Lung microvascular endothelial cell (primary cell): ENCODE data around the gene RBL1. TPM values are rescaled to one million over a fixed set of nuclear protein-coding genes. Genes with fewer than 3 reads are reported as not detected.
"Not testable (repeated sequence)": the region's sequence is repeated elsewhere in the genome, so short reads cannot be mapped to it uniquely, and the experiment has no call there.

ENCODE experiments used
- DNase-seq, 2 donors: peaks; one replicate each; pipeline versions ENCODE4 v3.0.0 to v3.0.0-alpha.2; 2010; ENCODE audit warnings: low read depth in 2 of 2
- total RNA-seq: library from RNA; depleted of rRNA; stranded (reverse); fragments of >200 nt; gene quantifications from 2 replicates; pipeline ENCODE4 v1.2.1, GENCODE V29; 2014

Gene RBL1
- total RNA-seq, 1 donor from 2014 or later: 2.6 TPM

- peak; percentile 21 to 24 for DNase-seq
Observed at GRCh38 chr20:37075932-37076685, 19.7 kb downstream of the RBL1 start.

GRCh38 chr20:37072293-37073196 lies 23.3 kb downstream of the RBL1 start:
- DNase-seq: no peak

DNA sequence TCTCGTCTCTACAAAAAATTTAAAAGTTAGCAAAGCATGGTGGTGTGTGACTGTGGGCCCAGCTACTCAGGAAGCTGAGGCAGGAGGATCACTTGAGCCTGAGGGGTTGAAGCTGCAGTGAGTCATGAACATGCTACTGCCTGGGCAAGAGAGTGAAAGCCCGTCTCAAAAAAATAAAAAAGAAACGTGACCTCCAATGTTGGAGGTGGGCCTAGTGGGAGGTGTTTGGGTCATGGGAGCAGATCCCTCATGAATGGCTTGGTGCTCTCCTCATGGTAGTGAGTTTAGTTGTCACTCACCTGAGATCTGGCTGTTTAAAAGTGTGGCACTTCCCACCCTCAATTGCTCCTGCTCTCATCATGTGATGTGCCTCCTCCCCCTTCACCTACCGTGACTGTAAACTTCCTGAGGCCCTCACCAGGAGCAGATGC lies 24.3 kb downstream of the RBL1 start:
- DNase-seq: peak; percentile 24 to 74

DNA sequence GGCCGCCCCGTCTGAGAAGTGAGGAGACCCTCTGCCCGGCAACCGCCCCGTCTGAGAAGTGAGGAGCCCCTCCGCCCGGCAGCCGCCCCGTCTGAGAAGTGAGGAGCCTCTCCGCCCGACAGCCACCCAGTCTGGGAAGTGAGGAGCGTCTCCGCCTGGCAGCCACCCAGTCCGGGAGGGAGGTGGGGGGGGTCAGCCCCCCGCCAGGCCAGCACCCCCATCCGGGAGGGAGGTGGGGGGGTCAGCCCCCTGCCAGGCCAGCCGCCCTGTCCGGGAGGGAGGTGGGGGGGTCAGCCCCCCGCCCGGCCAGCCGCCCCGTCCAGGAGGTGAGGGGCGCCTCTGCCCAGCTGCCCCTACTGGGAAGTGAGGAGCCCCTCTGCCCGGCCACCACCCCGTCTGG lies 26.2 kb downstream of the RBL1 start:
- DNase-seq: not testable (repeated sequence)

DNA sequence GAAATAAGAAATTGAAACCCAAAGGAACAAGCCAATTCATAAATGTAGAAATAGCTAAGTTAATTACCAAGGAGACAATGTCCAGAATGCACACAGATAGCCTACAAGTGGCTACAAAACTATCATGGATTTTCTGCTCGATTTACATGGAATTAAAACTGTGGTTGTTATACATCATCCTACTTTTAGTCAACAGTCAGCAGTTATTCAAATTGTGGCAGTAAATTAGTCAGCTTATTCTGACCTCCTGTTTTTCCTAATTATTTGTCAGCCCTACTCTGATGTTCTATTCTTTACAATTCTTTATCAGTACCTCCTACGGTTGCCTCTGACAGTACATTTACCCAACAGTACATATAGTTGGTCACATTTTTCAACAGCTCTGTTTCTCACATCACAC lies 29.6 kb downstream of the RBL1 start:
- no peak for DNase-seq

DNA sequence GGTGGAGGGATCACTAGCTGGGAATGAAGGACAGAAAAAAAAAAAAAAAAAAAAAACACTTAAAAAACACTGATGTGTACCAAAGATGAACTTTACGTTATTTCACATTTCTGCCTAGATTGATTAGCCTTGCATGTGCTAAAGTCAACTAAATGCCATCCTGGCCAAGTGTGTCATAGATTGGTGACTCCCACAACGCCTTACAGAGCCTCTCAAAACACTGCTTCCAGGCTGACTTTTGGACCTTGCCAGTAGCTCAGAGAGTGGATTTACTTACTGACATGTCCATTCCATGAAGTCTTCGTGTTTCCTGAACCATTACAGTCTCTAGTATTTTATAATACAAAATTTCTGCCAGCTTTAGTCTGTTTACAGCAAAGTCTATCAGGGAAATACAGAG lies 40.5 kb downstream of the RBL1 start:
- no peak for DNase-seq

DNA sequence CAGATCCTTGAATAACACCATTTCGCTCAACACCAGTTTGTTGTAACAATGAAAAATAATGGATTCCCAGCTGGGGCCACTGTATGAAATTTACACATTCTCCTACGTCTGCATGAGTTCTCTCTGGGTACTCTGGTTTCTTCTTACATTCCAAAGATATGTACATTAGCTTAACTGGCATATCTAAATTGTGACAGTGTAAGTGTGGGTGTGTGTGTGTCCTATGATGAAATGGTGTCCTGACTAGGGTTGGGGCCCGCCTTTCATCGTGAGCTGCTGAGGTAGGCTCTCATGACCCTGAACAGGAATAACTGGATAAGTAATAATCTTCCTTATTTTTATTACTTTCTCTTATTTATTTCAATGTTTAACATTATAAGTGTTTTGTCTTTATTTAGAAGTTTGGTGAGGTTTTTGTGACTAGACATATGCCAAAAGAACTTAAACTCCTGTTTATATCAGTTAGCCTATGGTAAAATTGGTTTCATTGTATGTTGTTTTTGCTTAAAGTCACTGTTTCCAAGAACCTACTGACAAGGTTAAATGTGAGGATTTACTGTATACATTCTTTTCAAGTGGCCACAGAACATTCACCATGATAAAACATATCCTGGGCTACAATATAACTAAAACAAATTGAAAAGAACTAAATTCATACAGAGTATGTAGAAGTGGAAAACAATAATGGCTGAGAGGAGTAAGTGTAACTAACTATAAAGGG lies 42.4 kb downstream of the RBL1 start:
- no peak for DNase-seq

DNA sequence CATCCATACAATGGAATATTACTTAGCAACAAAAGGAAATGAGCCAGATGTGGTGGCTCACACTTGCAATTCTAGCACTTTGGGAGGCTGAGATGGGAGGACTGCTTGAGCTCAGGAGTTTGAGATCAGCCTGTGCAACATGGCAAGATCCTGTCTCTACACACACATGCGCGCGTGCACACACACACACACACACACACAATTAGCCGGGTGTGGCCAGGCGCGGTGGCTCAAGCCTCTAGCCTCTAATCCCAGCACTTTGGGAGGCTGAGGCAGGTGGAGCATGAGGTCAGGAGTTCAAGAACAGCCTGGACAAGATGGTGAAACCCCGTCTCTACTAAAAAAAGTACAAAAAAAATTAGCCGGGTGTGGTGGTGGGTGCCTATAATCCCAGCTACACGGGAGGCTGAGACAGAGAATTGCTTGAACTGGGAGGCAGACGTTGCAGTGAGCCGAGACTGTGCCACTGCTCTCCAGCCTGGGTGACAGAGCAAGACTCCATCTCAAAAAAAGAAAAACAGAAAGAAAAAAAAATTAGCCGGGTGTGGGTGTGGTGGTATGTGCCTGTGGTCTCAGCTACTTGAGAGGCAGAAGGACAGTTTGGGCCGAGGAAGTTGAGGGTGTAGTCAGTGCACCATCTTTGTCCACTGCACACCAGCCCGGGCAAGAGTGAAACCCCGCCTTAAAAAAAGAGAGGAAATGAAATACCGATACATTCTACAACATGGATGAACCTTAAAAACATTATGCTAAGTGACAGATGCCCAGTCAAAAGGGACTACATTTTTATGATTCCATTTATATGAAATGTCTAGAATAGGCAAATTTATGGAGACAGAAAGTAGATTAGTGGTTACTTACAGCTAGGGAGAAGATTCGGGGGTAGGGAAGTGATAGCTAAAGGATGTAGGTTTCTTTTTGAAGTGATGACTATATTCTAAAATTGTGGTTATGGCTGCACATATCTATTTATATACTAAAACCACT lies 52.5 kb downstream of the RBL1 start:
- DNase-seq: no peak

- not testable (repeated sequence) for DNase-seq
Observed at GRCh38 chr20:37039366-37039765, 56.4 kb downstream of the RBL1 start.

DNA sequence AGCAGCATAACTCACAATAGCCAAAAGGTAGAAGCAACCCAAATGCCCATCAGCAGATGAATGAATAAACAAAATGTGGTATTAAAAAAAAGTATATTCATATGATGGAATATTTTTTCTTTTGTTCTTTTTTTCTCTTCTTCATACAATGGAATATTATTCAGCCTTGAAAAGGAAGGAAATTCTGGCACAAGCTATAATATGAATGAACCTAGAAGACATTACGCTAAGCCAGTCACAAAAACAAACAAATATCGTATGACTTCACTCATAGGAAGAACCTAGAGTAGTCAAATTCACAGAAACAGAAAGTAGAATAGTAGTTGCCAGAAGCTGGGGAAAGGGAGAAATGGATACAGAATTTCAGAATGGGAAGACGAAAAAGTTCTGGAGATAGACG lies 63.7 kb downstream of the RBL1 start:
- DNase-seq: no peak

- no peak for DNase-seq
Observed at GRCh38 chr20:37020636-37021035, 75.2 kb downstream of the RBL1 start.

DNA sequence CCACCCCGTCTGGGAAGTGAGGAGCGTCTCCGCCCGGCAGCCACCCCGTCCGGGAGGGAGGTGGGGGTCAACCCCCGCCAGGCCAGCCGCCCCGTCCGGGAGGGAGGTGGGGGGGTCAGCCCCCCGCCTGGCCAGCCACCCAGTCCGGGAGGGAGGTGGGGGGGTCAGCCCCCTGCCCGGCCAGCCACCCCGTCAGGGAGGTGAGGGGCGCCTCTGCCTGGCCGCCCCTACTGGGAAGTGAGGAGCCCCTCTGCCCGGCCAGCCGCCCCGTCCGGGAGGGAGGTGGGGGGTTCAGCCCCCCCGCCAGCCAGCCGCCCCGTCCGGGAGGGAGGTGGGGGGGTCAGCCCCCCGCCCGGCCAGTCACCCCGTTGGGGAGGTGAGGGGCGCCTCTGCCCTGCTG lies 83.2 kb downstream of the RBL1 start:
- DNase-seq: not testable (repeated sequence)

DNA sequence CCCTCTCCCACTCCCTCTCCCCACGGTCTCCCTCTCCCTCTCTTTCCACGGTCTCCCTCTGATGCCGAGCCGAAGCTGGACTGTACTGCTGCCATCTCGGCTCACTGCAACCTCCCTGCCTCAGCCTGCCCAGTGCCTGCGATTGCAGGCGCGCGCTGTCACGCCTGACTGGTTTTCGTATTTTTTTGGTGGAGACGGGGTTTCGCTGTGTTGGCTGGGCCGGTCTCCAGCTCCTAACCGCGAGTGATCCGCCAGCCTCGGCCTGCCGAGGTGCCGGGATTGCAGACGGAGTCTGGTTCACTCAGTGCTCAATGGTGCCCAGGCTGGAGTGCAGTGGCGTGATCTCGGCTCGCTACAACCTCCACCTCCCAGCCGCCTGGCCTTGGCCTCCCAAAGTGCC lies 83.9 kb downstream of the RBL1 start:
- not testable (repeated sequence) for DNase-seq

- no peak for DNase-seq
Observed at GRCh38 chr20:37011147-37011546, 84.7 kb downstream of the RBL1 start.

- peak; percentile 46 for DNase-seq
Observed at GRCh38 chr20:37007898-37008649, 87.7 kb downstream of the RBL1 start.

DNA sequence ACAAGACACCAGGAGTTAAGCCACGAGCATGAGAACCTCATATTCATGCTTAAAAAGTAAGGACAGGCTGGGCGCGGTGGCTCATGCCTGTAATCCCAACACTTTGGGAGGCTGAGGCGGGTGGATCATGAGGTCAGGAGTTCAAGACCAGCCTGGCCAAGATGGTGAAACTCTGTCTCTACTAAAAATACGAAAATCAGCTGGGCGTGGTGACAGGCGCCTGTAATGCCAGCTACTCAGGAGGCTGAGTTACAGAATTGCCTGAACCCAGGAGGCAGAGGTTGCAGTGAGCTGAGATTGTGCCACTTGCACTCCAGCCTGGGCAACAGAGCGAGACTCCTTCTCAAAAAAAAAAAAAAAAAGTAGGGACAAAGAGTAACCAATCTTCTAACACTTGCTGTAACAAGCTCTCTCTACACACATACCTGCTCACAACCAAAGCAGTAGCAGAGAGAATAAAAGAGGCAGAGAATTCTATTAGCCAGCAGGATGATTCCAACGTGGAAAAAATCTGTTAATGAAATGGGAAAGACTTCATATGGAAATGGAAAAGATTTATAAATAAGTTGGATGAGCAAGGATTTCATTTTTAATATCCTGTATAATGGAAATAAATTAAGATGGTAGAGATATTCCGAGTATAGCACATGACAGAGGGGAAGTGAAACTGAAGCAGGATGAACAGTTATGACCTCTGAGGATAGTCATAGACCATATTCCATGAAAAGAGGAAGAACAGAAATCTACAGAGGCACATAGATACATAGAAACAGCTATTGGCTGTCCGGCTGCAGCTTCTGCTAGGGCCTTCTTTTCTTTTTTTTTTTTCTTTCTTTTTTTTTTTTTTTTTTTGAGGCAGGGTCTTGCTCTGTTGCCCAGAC lies 90.5 kb downstream of the RBL1 start:
- peak in 1 of 2 donors; percentile 70 for DNase-seq

DNA sequence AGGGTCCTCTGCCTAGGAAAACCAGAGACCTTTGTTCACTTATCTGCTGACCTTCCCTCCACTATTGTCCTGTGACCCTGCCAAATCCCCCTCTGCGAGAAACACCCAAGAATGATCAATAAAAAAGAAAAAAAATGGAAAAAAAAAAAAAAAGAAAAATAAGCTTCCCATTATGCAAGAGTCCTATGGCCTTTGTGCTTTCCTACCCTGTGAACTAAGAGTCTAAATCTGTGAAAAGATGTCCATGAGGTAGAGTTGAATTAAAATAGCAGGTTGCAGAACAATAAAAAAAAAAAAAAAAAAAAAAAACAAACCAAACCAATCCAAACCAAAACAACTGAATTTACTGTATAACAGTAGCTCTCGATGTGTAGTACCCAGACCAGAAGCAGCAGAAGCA lies 94.2 kb downstream of the RBL1 start:
- DNase-seq: not testable (repeated sequence)

DNA sequence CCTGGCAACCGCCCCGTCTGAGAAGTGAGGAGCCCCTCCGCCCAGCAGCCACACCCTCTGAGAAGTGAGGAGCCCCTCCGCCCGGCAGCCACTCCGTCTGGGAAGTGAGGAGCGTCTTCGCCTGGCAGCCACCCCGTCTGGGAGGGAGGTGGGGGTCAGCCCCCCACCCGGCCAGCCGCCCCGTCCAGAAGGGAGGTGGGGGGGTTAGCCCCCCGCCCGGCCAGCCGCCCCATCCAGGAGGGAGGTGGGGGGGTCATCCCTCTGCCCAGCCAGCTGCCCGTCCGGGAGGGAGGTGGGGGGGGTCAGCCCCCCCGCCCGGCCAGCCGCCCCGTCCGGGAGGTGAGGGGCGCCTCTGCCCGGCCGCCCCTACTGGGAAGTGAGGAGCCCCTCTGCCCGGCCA lies 95.6 kb downstream of the RBL1 start:
- DNase-seq: not testable (repeated sequence)

DNA sequence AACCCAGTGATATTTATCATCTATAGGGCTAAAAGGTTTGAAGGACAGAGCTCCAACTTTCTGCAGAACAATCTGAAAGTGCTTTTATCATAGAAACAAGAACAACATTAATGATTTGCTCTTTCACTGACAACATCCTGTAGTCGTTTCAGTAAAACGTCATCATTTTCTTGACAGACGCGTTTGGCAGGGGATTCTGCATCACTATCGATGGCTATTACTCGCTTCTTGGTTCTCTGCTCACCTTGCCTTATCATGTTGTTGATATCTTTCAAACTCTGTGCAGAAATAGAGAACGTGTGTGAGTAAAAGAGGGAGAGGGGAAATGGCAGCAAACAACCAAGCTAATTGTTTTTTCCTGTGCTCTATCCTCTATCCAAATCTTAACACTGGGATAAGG lies 97.1 kb downstream of the RBL1 start:
- DNase-seq: no peak
